Measurements from ENCODE around the gene SORBS2. TPM values are rescaled to one million over a fixed set of nuclear protein-coding genes. Genes with fewer than 3 reads are reported as not detected.
A peak's percentile ranks its signal among the peaks of the same experiment; 100 is the strongest.

Gene SORBS2
- total and polyA plus RNA-seq, 2 of the 4 experiments (the other 2 are of a cell fraction), result 0.18 TPM; not detected in 1

DNA sequence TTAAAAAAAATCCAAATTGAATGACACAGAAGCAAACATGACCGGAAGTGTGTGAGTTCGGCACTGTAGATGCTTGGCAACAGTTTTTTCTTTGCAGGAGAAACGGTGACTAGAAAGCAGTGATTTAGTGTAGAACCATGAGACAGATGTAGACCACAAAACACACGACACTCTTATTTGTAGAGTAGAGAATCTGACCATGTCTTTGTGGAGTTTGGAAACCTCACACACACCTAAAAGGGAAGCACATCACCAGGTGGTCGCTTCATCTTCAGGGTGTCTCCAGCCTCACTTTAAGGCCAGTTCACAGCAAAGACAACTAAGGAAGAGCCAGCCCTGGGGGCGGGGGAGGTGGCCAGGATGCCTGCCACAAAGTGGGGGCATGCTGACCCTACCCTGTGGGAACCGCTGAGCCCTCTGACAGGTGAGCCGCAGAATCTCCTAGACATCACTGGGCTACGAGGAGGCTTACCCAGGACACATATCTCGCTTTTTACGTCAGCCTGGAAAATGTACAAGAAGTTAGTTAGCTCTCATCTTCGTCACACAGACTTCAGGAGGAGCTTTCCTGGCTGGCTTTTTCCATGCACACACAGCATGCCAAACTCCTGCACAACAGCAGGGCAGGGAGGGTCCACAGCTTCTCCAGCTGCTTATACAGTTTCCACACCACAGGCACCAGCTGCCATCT is 212.3 kb downstream of the SORBS2 start:
- Histone ChIP-seq H2AK9ac (replicated peaks; ENCODE audit: low read depth, low read length, poor library complexity) (peak overlapping the region; percentile 32), H3K18ac (ENCODE audit: low read depth, low read length) (no peak overlapping the region), H3K27ac (ENCODE audit: insufficient read depth, low read length) (no peak overlapping the region), H2BK120ac (ENCODE audit: low read depth, low read length) (no peak overlapping the region), H3K79me1 (ENCODE audit: low read depth in 1 of 2, low read length in 2 of 2) (no peaks in the 10 kb centered on the region), H4K91ac (ENCODE audit: insufficient read depth, low read depth, low read length) (no peak overlapping the region), H3K36me3 (ENCODE audit: control insufficient read depth, insufficient read depth, low read length) (no peaks in the 10 kb centered on the region), H3K27me3 (ENCODE audit: control insufficient read depth, insufficient read depth, low read length) (peaks cover 15% of the 10 kb centered on the region), H3K4me2 (ENCODE audit: low read depth, low read length) (no peak overlapping the region), H2BK15ac (ENCODE audit: low read depth, low read length) (no peak overlapping the region), H2AFZ (replicated peaks; ENCODE audit: low read length, poor library complexity) (no peak overlapping the region), H2BK20ac (ENCODE audit: low read depth, low read length) (no peak overlapping the region), H4K20me1 (ENCODE audit: insufficient read depth, low read length) (no peaks in the 10 kb centered on the region), H3K4ac (ENCODE audit: low read depth, low read length) (no peak overlapping the region), H4K5ac (ENCODE audit: low read depth, low read length) (no peak overlapping the region), H3K4me3 (ENCODE audit: insufficient read depth, low read depth, low read length) (no peak overlapping the region), H4K8ac (ENCODE audit: low read depth in 2 of 2, low read length in 2 of 2) (no peak overlapping the region), H2AK5ac (ENCODE audit: low read depth, low read length) (no peak overlapping the region), H3K23ac (ENCODE audit: low read depth, low read length) (no peak overlapping the region), H3K9me3 (ENCODE audit: control insufficient read depth, insufficient read depth, low read length) (no peaks in the 10 kb centered on the region), H3K14ac (replicated peaks; ENCODE audit: low read depth, low read length) (no peak overlapping the region), H3K9me1 (ENCODE audit: insufficient read depth, low read length) (no peaks in the 10 kb centered on the region), H3K4me1 (ENCODE audit: control insufficient read depth, insufficient read depth, low read length) (no peaks in the 10 kb centered on the region), H2BK5ac (ENCODE audit: low read depth, low read length, poor library complexity, severe bottlenecking) (no peak overlapping the region), H3K9ac (ENCODE audit: low read depth, low read length) (no peak overlapping the region), H3K56ac (ENCODE audit: extremely low read depth, insufficient read depth, low read length) (no peak overlapping the region)
- DNase-seq (no peak), ATAC-seq (ENCODE audit: low read depth) (no peak)
- BruUV-seq (replicated peaks), result no TSS peak
- WGBS, 2 experiments (ENCODE audit: extremely low coverage in 2 of 2, insufficient read length in 1 of 2), result 79% methylated on average over 7 of the region's 12 CpGs; no CpG with 5 or more reads in 1 of the 2 experiments
- dilution Hi-C loops (cut with HindIII; ENCODE audit: low sequenced_read_pairs, unreplicated experiment) (no loop called here), intact Hi-C loops (cut with micrococcal nuclease) (loop anchor here (5.0 to 10.0 kb wide), 3 partner anchors 172 to 455 kb away; partner anchors contain the start of genes SLC25A4 and UFSP2), in situ Hi-C loops (cut with MboI; ENCODE audit: low sequenced_read_pairs) (no loop called here)
- CTCF ChIA-PET, result no interaction called here
- TF ChIP-seq RCOR1 (IDR thresholded peaks at IDR 0.05; ENCODE audit: insufficient replicate concordance, low read length) (no peak), NFE2L2 (IDR thresholded peaks at IDR 0.05; ENCODE audit: low read depth, low read length) (no peak), MAFK (IDR thresholded peaks at IDR 0.05; ENCODE audit: low read depth, low read length) (no peak), BHLHE40 (IDR thresholded peaks at IDR 0.05; ENCODE audit: low read depth, low read length) (no peak), RAD21 (IDR thresholded peaks at IDR 0.05; ENCODE audit: low read length) (no peak), MAZ (IDR thresholded peaks at IDR 0.05; ENCODE audit: borderline replicate concordance, low read depth, low read length) (no peak), SMC3 (IDR thresholded peaks at IDR 0.05; ENCODE audit: low read depth, low read length) (no peak)
- POLR2A ChIA-PET (ENCODE audit: unreplicated experiment), result no interaction called here

Measured in IMR-90 (cell line).